GM19463 (cell line): ENCODE data around the gene TRIM29.

Experiments
- ATAC-seq: cut with Tn5 transposase; IDR thresholded peaks from one replicate; pipeline ENCODE4 v1.9.1; 2021; ENCODE audit warnings: mild to moderate bottlenecking, moderate library complexity; ENCODE audit not compliant: unreplicated experiment

The TRIM29 gene

DNA sequence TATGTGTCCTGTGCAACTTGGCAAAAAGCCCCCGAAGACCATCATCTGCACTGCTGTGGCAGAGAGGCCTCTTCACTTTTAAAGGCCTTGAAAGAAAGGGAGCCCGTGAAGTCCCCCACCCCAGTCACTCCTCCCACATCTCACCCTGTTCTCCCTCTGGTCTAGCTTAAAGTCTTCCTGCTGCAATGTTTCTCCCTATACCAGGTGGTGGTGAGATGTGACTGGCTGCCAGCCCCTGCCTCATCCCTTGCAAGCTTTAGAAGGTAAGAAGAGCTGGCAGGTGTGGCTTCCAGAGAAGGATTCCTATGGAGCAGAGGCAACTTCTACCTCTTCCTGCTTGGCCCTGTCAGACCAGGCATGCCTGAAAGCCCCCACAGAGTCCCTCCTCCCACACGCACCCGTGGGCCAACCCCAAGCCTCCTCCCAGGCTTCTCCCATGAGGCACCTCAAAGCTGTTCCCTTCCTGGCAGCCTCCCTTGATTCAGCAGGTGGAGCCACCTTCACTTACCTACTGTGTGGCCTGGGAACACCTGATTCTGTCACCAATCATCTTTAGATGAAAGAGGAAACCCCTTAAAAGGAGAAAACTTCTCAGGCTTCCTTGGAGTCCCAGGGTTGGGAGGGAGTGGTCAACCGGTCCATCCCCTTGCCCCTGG is 4.0 kb upstream of the TRIM29 start:
- ATAC-seq, result no peak

DNA sequence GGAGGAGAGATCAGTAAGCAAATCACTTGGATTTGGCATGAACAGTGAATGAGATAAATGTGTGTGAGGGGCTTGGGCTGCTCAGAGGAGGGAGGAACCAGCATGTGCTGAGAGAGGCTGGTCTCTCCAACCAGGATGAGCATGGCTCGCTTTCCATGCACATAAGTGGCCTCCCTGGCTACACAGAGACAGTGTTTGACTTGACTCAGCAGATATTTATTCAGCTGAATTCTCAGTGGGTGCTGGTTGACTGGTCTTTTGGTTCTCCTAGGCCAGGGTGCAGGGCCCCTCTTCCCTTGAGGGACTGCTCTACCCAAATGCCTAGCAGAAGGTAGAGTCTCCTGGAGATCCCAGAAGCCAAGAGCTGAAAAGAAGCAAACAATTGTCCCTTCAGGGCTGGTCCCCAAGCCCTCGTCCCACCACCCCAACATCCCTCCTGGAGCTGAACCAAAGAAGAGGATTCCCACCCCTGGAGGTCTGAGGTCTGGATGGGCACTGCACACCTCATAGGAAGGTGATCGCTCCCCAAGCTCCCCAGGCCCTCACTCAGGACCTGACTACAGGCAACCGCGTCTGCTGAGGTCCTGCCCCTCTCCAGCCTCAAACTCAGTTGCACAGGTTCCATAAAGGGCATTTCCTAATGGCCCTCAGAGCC is 3.3 kb upstream of the TRIM29 start:
- ATAC-seq, result no peak

DNA sequence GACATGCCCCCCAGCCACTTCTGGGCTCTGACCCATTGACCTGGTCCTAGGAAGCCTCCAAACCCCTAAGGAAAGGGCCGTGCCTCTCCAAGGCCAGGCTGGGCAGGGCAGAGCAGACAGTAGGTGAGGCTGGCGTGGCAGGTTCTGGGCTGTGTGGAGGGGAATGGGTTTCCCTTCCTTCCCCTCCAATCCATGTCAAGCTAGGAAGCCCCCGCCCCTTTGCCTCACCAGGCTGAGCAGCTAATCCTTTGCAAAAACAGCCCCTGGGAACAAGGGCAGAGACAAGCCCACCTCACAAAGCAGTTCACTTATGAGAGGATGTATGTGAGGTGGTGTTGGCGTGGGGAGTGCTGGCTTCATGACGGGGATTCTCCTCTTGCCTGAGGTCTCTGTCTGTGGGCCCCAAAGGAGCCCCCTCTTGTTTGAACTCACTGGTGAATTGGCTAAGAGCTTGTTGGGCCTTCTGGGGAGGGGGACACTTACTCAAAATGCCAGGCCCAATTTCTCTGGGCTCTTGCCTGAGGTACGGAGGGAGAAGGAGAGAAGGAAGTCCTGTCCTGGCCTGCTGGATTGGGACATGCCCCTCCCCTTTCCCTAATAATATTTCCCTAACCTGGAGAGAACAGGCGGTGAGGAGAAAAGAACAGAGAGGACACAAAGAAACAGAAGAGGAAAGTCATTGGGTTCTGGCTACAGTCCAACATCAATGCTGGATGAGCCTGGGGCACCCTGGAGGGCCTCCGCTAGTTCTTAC is 1.6 kb upstream of the TRIM29 start:
- ATAC-seq, result no peak

DNA sequence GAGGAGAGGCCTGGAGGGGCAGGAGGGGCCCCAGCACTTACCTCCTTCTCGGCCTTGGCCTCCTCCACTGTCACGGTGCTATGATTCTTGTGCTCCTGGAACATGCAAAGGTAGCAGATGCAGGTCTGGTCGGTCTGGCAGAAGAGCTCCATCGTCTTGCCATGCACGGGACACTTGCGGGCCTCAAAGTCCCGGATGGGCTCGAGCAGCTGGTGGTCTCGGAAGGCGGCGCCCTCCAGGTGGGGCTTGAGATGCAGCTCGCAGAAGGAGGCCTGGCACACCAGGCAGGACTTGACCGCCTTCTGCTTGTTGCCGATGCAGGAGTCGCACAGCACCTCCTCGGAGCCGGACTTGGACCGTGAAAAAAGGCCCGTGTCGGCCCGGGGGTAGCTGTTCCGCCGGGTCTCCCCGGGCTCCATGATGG is 714 bp downstream of the TRIM29 start:
- no peak for ATAC-seq

DNA sequence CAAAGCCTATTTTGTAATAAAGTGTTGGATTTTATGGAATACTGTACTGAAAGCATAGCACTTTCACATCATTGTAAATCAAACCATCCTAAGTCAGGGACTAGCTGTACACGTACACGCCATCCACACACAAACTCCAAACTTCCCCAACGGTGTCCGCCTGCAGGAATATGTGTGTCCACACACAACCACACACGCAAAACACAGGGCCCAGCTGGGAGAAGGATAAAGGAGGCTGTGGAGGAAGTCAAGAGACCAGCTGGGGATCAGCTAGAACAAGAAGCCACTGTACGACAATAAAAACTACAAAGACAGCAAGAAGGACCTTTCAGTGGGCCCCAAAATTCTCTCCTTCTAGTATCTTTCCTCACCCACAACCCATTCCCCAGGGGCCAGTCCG is 1.6 kb downstream of the TRIM29 start:
- no peak for ATAC-seq

DNA sequence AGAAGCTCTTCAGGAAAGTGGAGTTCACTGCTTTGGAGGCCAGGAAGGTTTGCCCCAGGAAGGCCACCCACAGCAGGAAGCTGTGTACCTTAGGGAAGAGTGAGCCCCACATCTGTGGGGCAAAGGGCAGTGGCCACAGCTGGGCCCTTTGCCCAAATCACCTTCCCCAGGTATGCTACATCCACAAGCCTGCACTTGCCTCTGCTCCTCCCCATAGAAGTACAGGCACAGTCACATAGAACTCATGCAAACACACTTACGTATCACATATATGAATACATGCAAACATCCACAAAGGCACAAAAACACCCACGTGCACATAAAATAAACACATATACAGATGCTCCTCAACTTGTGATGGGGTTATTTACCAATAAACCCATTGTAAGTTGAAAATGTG is 2.1 kb downstream of the TRIM29 start:
- no peak for ATAC-seq

DNA sequence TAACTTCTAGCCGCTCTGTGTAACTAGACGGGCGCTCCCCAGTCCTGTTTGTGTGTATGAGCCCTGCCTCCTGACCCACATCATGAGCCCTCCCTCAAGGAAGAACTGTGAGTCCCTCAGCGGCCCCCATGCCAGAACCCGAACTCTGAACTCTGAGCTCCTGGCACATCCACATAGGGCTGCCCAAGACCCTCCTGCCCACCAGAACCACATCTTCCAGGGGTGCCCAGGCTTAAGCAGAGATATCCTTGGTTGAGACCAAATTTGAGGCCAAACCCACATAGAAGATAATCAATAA is 3.0 kb downstream of the TRIM29 start:
- no peak for ATAC-seq

DNA sequence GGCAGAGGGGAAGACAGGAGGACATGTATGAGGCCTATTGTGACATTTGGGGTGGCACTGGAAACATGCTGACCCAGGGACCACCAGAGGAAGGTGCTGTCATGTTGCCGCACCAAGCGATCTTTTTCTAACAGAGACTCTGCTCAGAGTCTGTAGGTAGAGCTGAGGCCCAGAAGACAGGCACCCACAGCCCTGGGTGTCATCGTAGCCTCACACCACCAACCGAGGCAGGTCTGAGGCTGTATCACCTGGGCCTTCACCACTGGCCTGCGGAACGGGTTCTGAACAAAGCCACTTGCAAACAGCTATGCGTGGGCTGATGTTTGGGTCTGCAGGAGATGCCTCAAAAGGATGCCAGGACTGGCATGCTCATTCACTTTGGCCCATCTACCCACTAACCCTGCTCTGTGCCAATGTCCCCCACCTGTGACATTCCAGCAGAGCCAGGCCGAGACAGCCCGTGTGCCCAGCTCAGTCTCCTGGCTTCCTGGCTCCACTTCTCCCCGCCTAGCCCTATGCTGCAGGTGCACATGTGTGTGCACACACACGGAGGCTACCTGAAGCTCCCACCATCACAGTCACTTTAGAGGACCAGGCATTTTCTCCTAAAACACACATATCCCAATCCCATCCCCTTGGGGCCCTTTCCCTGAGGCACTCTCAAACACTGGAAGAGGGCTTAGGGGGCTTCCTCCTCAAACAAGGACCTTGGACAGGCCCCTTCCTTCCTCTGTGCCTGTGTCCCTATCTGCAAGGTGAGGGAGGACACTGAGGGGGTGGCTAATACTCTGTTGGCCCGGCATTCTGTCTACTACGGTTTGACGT is 3.6 kb downstream of the TRIM29 start:
- no peak for ATAC-seq

DNA sequence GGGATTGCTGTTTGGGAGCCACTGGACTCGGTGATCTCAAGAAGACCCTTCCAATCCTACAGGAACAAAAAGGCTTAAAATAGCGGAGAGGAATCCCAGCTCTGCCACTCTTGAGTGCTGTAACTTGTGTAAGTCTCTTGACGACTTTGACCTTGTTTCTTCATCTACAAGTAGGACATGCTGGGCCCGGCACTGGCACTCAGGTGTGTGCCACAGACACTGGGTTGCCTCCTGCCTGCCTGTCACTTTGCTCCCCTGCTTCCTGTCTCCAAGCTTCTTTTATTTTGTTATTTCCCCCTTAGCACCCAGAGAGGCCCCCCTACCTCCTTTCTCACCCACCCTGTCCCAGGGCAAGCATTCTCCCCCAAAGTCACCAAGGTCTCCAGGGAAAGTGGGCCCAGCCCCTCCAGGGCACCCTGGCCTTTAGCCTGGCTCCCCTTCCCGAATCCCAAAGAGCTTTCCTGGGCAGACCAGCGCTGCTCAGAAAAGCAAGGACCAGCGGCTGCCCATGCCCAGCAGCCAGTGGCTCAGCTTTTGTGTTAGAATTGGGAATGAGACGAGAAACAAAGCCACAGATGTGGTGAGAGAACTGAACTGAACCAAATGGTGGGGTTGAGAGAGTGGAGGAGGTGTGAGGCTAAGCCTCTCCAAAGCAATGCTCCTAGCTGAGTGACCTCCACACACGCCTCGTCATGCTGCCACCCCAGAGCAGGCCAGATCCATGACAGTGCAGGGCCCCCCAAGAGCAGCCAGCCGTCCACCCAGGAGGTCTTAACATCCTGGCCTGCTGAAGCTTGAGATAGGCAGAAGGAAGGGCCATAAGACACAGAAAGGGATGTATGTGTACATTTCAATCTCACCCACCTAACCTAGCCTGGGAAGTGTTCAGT is 4.5 kb downstream of the TRIM29 start:
- no peak for ATAC-seq

DNA sequence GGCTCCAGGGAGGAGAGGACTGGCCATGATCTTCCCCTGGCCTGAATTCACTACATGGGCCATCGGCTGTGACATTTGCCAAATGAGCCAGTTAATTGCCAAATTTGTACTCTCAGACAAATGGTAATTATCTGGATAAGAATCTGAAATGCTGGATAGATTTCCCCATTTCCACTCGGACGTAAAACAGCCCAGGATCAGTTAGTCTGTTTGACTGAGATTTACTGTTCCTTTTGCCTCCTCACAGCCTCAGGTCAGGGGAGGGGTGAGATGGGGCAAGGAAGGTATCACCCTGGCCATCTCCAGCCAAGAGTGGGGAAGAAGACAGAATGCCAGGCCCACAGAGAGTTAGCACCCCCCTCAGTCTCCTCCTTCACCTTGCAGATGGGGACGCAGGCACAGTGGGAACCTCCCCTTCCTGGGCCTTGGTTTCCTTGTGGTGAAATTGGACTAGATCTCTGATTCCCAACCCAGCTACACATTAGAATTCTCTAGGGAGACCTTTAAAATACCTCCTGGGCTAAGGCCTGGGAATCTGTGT is 5.2 kb downstream of the TRIM29 start:
- no peak for ATAC-seq

DNA sequence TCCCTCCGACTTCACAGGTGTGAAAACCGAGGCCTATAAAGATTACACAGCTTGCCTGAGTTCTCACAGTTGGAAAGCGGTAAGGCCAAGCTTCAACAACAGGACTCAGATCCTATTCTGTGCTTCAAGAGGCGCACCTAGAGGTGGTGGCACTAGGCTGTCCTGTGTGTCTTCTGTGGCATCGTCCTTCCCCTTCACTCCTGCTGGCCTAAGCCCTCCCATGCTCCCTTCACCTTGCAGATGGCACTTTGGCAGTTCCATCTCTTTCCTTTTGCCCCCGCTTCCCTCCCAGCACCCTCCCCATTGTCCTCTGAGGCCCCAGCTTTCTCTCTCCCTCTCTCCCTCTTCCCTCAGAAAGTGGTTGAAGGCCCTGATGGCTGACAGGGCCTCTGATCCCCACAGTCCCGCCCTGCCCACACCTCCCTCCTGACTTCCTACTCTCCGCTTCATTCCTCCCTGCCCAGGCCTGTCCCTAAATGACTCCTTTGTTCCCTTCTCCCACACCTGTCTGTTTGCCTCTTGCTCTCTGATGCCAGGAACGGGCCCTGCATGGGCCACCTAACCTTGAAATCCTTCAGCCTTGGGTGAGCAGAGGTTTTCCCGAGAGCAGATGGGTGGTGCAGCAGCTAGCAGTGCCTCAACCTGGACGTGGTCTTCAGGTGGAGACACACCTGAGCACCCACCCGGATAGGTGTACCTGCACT is 5.8 kb downstream of the TRIM29 start:
- ATAC-seq, result no peak

DNA sequence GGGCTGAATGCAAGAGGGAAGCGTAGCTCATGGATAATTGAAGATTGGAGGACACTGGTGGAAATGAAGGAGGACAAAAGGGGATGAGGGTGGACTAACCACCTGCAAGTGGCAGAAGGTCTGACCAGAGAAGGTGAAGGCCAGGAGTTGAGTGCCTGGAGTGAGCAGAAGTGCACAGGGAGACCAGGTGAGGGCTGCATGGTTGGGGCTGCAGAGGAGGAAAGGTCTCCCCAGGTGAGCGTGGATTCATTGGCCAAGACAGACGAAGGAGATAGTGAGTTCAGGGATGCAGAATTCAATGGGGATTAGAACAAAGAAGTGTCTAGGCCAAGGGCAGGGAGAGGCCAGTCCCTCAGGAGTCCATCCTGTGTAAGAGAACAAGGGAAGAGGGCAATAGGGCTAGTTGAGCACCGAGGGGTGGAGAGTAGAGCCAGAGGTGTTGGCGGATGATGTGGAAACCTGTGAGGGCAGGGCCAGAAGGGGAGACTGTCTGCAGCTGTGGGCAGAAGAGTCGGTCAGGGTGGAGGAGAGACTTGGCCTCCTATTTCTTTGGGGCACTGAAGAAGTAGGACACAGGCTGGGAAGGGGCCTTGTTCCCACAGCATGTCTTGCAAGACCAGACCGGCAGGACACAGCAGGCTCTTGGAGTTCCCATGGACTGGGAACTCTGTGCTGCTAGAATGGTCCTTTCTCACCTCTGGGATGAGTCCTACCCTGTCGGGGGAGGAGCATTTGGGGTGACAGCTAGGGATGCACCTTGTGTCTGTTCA is 6.7 kb downstream of the TRIM29 start:
- no peak for ATAC-seq

DNA sequence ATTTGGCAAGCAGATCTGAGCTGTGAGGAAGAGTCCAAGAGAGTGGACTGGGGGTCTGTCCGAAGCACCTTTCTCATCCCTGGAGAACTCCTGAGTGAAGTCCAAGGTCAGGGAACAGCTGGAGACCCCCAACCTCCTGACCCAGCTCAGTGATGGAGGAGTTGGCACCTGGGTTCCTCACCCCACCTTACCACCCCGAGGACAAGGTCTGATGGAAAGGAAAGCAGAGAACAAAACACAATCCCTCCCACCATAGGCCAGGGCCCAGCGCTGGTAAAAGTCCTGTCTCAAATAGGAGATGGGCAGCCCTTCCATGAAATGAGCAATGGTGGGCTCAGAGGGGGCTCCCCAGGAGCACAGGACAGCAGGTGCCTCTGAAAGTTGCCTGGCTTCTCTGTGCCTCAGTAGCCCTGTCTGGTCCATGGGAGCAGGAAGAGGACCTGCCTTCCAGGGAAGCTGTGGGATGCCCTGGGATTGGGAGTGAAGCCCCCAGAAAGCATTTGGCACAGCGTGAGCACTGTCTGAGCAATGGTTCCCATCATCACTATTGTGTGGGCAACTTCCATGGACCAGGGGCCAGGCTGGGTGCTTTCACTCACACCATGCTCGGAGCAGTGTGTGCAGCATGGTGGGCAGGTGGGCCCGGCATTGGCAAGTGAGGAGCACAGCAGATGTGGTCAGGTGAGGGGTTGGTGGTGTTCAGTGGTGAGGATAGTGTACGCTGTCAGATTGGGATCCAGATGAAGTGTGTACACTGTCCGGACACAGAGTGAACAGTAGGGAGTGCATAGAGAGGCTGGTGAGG is 7.5 kb downstream of the TRIM29 start:
- ATAC-seq, result no peak

DNA sequence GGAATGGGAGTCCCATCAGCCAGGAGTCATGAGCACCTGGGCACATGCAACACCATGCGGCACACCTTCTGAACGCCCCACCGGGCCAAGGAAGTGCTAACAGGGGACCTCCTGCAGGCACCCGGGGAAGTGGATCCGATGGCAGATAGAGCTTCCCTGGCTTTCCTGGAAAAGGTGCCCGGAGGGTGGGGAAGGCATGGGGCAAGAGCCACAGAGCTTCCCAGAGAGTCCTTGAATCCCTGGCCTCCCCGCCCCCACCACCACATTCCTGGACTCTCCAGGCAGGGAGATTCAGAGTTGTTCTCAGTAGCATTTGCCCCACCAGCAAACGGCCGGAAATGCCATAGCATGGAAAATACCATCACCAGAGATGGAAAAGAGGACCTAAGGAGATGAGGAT is 8.3 kb downstream of the TRIM29 start:
- ATAC-seq, result no peak

DNA sequence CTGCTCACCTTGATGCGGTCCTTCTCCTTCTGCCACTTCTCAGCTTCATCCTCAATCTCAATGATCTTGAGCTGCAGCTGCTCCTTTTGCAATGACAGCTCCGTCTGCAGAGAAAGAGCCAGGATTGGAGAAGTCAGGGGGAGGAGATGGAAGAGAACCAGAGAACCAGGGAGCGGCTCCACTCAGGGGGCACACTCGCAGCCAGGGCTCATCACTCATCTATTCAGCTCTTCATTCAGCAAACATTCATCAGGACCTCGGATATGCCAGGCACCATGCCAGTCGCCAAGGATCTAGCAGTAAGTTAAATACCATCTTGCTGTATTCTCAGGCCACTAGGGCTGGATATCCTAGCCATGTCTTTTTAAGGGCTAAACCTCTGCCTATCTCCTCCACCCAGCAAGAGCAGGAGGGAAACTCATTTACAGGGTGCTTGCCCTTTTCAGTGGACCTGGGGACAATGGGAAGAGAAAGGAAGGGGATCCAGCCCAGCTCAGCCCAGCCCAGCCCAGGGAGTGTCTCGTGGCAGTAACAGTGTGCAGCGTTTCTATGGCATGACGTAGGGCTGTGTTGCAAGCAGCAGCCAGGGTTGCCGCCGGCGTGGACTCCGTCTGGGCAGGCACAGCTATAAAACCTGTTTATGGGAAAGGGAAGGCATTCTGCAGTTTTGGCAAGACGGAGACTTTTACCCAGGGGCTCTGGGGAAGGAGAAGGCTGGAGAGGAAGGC is 9.4 kb downstream of the TRIM29 start:
- no peak for ATAC-seq

DNA sequence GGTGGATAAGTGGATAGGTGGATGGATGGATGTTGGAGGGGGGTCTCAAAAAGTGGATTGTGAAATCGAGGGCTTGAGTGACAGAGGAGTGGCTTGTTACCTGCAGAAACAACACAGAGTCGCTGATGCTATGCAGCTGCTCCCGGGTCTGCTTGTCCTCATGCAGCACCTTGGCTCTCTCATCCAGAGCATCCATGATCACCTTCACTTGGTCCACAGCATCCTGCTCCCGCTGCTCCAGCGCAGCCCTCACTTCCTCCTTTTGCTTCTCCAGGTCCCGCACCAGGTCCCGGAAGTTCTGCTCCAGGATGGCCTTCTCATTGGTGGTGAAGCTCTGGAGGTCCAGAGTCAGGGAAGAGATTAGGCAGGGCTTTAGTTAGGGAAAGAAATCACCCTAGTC is 10.7 kb downstream of the TRIM29 start:
- no peak for ATAC-seq

DNA sequence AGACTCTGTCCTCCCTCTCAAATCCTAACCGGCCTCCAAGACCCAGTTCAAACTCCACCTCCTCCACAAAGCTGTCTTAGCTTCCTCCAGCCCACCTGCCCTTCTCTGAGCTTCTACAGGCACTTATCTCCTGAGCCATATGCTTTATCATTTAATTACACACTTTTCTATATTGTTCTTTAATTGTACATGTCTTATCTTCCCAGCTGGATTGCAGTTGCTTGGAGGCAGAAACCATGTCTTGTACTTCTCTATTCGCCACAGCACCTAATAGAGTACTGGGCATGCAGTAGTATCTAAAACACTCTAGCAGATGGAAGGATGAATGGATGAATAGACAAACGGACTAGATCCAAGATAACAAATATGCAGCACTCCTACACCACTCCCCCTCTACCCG is 11.3 kb downstream of the TRIM29 start:
- no peak for ATAC-seq
